ENCODE results near the gene ARL2. TPM values are rescaled to one million over a fixed set of nuclear protein-coding genes. Genes with fewer than 3 reads are reported as not detected.
A peak's percentile ranks its signal among the peaks of the same experiment; 100 is the strongest.

Gene ARL2
- total and polyA plus RNA-seq, 2 experiments from 2014 or later = 115 to 155 TPM

DNA sequence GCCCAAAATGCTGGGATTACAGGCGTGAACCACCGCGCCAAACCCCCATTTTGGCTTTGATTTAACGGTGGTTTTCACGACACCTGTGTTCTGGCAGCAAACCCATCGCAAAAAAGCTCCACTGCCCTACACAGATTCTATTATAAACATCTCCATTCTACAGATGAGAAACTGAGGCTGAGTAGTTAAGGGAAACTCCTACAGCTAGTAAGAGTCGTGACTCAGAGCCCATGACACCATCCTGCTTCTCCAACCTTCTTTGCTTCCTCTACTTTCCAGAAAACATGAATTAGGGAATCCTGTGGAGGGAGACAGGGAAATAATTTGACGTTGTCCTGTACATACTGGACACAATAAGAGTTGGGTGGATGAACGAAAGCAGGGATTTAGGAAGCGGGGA lies 12.8 kb downstream of the ARL2 start:
- Histone ChIP-seq H2AFZ (peak overlapping the region; percentile 93), H3K4me2 (ENCODE audit: unreplicated experiment) (peak overlapping the region; percentile 74), H3K27ac (peak overlapping the region; percentile 56), H3K4me3 (peak overlapping the region; percentile 85), H3K79me2 (ENCODE audit: insufficient read depth) (peaks cover 6% of the 10 kb centered on the region; the same call in 1 of the 2 replicates), H3F3A (ENCODE audit: insufficient read depth) (peaks cover 5% of the 10 kb centered on the region; the same call in 1 of the 2 replicates), H3K9ac (peak overlapping the region; percentile 74; the same call in 1 of the 2 replicates), H3K4me1 (ENCODE audit: insufficient read depth) (peaks cover 13% of the 10 kb centered on the region; the same call in 1 of the 2 replicates), H3K36me3 (ENCODE audit: low read depth) (no peaks in the 10 kb centered on the region), H3K9me3 (ENCODE audit: low read depth) (no peaks in the 10 kb centered on the region), H3K9me2 (ENCODE audit: insufficient read depth) (no peaks in the 10 kb centered on the region), H3K27me3 (replicated peaks; ENCODE audit: insufficient read depth) (no peaks in the 10 kb centered on the region), H4K20me1 (ENCODE audit: insufficient read depth) (no peaks in the 10 kb centered on the region)
- in situ Hi-C loops (cut with MboI) = no loop called here
- WGBS, 2 experiments (ENCODE audit: low coverage in 1 of 2, low lambda C conversion rate in 2 of 2, missing lambda C conversion rate in 2 of 2) = 41 to 44% methylated on average over 10 of the region's 10 CpGs
- DNase-seq = peak; percentile 72
- TF ChIP-seq EZH2phosphoT487 (IDR thresholded peaks at IDR 0.05; ENCODE audit: insufficient read depth, low read depth) = no peak
- no peak for TF ChIP-seq EZH2 (IDR thresholded peaks at IDR 0.05; ENCODE audit: insufficient read depth, poor library complexity, severe bottlenecking)

DNA sequence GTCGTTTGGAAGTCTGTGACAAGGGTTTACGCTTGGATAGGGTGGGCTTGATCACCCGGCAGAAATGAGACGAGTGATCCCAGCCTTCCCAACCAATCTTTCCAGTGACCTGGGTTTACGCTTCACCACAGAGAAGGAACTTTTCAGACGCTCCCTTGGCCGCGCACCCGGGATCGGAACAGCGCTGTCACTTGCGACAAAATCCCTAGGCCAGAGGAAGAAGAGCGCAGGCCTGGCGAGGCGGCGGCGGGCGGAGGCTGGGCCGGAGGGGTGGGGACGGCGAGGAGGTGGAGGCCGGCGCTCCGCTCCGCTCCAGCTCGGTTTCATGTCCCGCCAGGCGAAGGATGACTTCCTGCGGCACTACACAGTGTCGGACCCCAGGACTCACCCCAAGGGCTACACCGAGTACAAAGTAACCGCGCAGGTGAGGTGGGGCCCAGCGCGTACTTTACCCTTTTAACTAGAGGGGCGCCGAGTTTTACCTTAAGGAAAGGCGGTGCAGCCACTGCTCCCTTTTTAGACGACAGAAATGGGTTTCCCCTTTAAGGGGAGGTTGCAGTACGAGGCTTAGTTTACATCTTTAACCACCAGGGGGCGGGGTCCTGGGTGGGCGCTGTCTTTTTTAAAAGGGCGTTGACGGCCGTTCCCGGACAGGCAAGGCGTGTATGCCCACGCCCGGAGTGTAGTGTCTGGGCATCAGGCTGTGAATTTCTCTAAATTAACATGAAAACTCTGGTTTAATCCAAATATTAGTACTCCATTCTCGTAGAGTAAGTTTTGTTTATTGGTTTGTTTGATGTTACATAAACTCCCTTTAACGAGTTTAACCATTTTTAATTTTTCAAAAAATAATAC lies 13.5 kb downstream of the ARL2 start, which contains the start of gene SNX15:
SNX15 (plus strand) TSS at position 227 of the 855 bp plus-strand sequence; CDS start at position 326, 99 bp downstream.
- Histone ChIP-seq H3F3A (ENCODE audit: insufficient read depth) (peaks cover 5% of the 10 kb centered on the region; the same call in 1 of the 2 replicates), H3K9ac (peak within 1 kb of the TSS; percentile 74), H3K4me2 (ENCODE audit: unreplicated experiment) (peak within 1 kb of the TSS; percentile 88), H3K36me3 (ENCODE audit: low read depth) (no peaks in the 10 kb centered on the region), H3K4me1 (ENCODE audit: insufficient read depth) (peaks cover 13% of the 10 kb centered on the region; the same call in 1 of the 2 replicates), H3K4me3 (peak within 1 kb of the TSS; percentile 85), H3K9me2 (ENCODE audit: insufficient read depth) (no peaks in the 10 kb centered on the region), H4K20me1 (ENCODE audit: insufficient read depth) (no peaks in the 10 kb centered on the region), H3K27ac (peak within 1 kb of the TSS; percentile 56), H2AFZ (peak within 1 kb of the TSS; percentile 93), H3K9me3 (ENCODE audit: low read depth) (no peaks in the 10 kb centered on the region), H3K79me2 (ENCODE audit: insufficient read depth) (peaks cover 6% of the 10 kb centered on the region; the same call in 1 of the 2 replicates), H3K27me3 (replicated peaks; ENCODE audit: insufficient read depth) (no peaks in the 10 kb centered on the region)
- WGBS, 2 experiments (ENCODE audit: low coverage in 1 of 2, low lambda C conversion rate in 2 of 2, missing lambda C conversion rate in 2 of 2) = 0 to 1% methylated on average over 44 to 50 of the region's 51 CpGs
- peak; percentile 97 for DNase-seq
- TF ChIP-seq EZH2 (IDR thresholded peaks at IDR 0.05; ENCODE audit: insufficient read depth, poor library complexity, severe bottlenecking) (no peak), EZH2phosphoT487 (IDR thresholded peaks at IDR 0.05; ENCODE audit: insufficient read depth, low read depth) (no peak)
- in situ Hi-C loops (cut with MboI) = no loop called here

DNA sequence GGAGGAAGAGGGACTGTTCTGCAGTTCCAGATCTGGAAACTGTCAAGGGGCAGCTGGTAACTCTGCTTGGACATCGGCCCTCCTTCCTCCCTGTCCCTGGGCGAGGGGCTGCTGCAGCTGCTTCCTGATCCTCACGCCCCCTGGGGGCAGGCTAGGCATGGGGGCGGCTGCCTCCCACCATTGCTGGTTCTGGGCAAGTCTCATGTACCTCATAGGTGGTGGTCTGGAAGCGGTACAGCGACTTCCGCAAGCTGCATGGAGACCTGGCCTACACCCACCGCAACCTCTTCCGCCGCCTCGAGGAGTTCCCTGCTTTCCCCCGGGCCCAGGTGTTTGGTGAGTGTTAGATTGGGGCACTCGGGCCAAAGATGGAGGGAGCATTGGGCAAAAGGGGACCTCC lies 18.3 kb downstream of the ARL2 start:
- Histone ChIP-seq H3K4me1 (ENCODE audit: insufficient read depth) (peaks cover 7% of the 10 kb centered on the region; the same call in 1 of the 2 replicates), H4K20me1 (ENCODE audit: insufficient read depth) (no peaks in the 10 kb centered on the region), H3K4me2 (ENCODE audit: unreplicated experiment) (no peak overlapping the region), H3K79me2 (ENCODE audit: insufficient read depth) (peaks cover 6% of the 10 kb centered on the region; the same call in 1 of the 2 replicates), H3K4me3 (no peak overlapping the region), H3K36me3 (ENCODE audit: low read depth) (no peaks in the 10 kb centered on the region; the same call in 1 of the 2 replicates), H3K27me3 (replicated peaks; ENCODE audit: insufficient read depth) (no peaks in the 10 kb centered on the region), H3K9ac (no peak overlapping the region), H3F3A (ENCODE audit: insufficient read depth) (no peaks in the 10 kb centered on the region), H3K9me2 (ENCODE audit: insufficient read depth) (no peaks in the 10 kb centered on the region), H3K9me3 (ENCODE audit: low read depth) (no peaks in the 10 kb centered on the region), H2AFZ (no peak overlapping the region), H3K27ac (no peak overlapping the region)
- 82% methylated on average over 13 of the region's 13 CpGs for WGBS, 2 experiments (ENCODE audit: low coverage in 1 of 2, low lambda C conversion rate in 2 of 2, missing lambda C conversion rate in 2 of 2)
- in situ Hi-C loops (cut with MboI) = no loop called here
- TF ChIP-seq EZH2 (IDR thresholded peaks at IDR 0.05; ENCODE audit: insufficient read depth, poor library complexity, severe bottlenecking) = no peak
- TF ChIP-seq EZH2phosphoT487 (IDR thresholded peaks at IDR 0.05; ENCODE audit: insufficient read depth, low read depth) = no peak
- DNase-seq = no peak

DNA sequence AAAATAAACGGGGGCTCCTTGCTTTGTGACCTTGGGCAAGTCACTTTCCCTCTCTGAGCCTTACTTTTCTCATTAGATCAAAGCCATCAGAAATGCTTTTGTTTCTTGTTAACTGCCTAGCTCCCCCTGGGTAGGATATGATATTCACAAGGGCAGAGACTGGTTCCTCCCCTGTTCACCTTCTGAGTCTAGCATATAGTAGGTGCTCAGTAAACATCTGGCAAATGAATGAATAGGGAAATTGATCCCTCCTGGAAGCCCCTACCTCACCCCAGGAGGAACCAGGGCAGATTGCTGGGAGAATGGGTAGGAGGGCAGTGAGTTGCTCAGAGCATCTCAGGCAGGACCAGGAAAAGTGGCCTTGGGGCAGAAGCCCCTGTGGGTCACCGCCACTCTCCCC lies 20.5 kb downstream of the ARL2 start:
- H2AFZ ChIP-seq = no peak overlapping the region
- no peaks in the 10 kb centered on the region; the same call in 1 of the 2 replicates for H3K36me3 ChIP-seq (ENCODE audit: low read depth)
- H3K4me1 ChIP-seq (ENCODE audit: insufficient read depth) = no peaks in the 10 kb centered on the region
- in situ Hi-C loops (cut with MboI) = no loop called here
- no peak overlapping the region for H3K9ac ChIP-seq
- H3K4me3 ChIP-seq = no peak overlapping the region
- TF ChIP-seq EZH2 (IDR thresholded peaks at IDR 0.05; ENCODE audit: insufficient read depth, poor library complexity, severe bottlenecking) = no peak
- TF ChIP-seq EZH2phosphoT487 (IDR thresholded peaks at IDR 0.05; ENCODE audit: insufficient read depth, low read depth) = no peak
- H3F3A ChIP-seq (ENCODE audit: insufficient read depth) = no peaks in the 10 kb centered on the region
- no peaks in the 10 kb centered on the region for H4K20me1 ChIP-seq (ENCODE audit: insufficient read depth)
- 69 to 74% methylated on average over 2 of the region's 2 CpGs for WGBS, 2 experiments (ENCODE audit: low coverage in 1 of 2, low lambda C conversion rate in 2 of 2, missing lambda C conversion rate in 2 of 2)
- no peaks in the 10 kb centered on the region for H3K9me3 ChIP-seq (ENCODE audit: low read depth)
- H3K79me2 ChIP-seq (ENCODE audit: insufficient read depth) = no peaks in the 10 kb centered on the region
- no peak overlapping the region for H3K27ac ChIP-seq
- H3K27me3 ChIP-seq (replicated peaks; ENCODE audit: insufficient read depth) = no peaks in the 10 kb centered on the region
- no peak for DNase-seq
- no peaks in the 10 kb centered on the region for H3K9me2 ChIP-seq (ENCODE audit: insufficient read depth)
- no peak overlapping the region for H3K4me2 ChIP-seq (ENCODE audit: unreplicated experiment)
